A549 (cell line): ENCODE measurements around the gene RTEL1. TPM values are rescaled to one million over a fixed set of nuclear protein-coding genes. Genes with fewer than 3 reads are reported as not detected.

ENCODE experiments used
- ATAC-seq, 2 experiments: fragments of 200-7000 bp in 1 of 2; fragments of >200 bp in 1 of 2; cut with Nextera tagmentation in 1 of 2; cut with Tn5 transposase in 1 of 2; 3 replicates each; pipeline versions ENCODE4 v1.8.0 to v1.9.1; 2018 to 2020; ENCODE audit warnings: mild to moderate bottlenecking in 1 of 2, moderate library complexity in 1 of 2
- CTCF ChIA-PET: fragments of 300-600 bp; sonication (Branson Sonifier 250); formaldehyde crosslinking; extraction: SDS; loops from one replicate; lab custom pipeline; 2021; ENCODE audit warnings: antibody characterized with exemption, inconsistent platforms; lab: Yijun Ruan, JAX
- POLR2A ChIA-PET: fragments of 350-600 bp; formaldehyde crosslinking; extraction: SDS; loops from one replicate; lab custom pipeline; 2021; ENCODE audit warnings: antibody characterized with exemption, inconsistent platforms; lab: Yijun Ruan, JAX
- DNase-seq, 2 experiments: peaks; one replicate each; pipeline versions ENCODE4 v3.0.0 to v3.0.0-alpha.2; 2011 to 2016; ENCODE audit warnings: low read depth in 1 of 2, low spot score in 1 of 2
- FAIRE-seq: peaks from 2 replicates; lab custom pipeline; 2011; peaks lifted over from hg19 to GRCh38; lab: Jason Lieb, UNC
- H3K27ac ChIP-seq, 2 experiments: fragments of >200 bp; sonication (Bioruptor Twin); formaldehyde crosslinking; 3 replicates each; pipeline ENCODE4 v1.5.1; 2016 to 2017
- H3K4me1 ChIP-seq: fragments of >200 bp; sonication (Bioruptor Twin); formaldehyde crosslinking; 3 replicates; pipeline ENCODE4 v1.6.1; 2016
- H3K4me2 ChIP-seq: fragments of >200 bp; sonication (Bioruptor Twin); formaldehyde crosslinking; 3 replicates; pipeline ENCODE4 v1.6.1; 2016
- H3K4me3 ChIP-seq: fragments of >200 bp; sonication (Bioruptor Twin); formaldehyde crosslinking; 3 replicates; pipeline ENCODE4 v1.5.1; 2016
- H3K9me3 ChIP-seq: fragments of >200 bp; sonication (Bioruptor Twin); formaldehyde crosslinking; 3 replicates; pipeline ENCODE4 v1.6.1; 2016
- ATOH8 ChIP-seq: fragments of 250-450 bp; sonication (Bioruptor Pico); IDR thresholded peaks from 2 replicates; pipeline ENCODE4 v1.5.0; 2020; ENCODE audit warnings: low read depth, mild to moderate bottlenecking, moderate library complexity
- BCL3 ChIP-seq: fragments of >200 bp; sonication (Bioruptor Twin); formaldehyde crosslinking; IDR thresholded peaks from 3 replicates; pipeline ENCODE4 v1.6.1; 2016
- CBX8 ChIP-seq: fragments of 200-600 bp; sonication (generic); IDR thresholded peaks from 2 replicates; pipeline ENCODE4 v1.6.1; 2016
- CEBPB ChIP-seq, 2 experiments: fragments of >200 bp in 1 of 2; sonication (Bioruptor Twin) in 1 of 2; formaldehyde crosslinking in 1 of 2; IDR thresholded peaks; 2 replicates each; pipeline ENCODE4 v1.6.1; 2012 to 2016
- CHD2 ChIP-seq: fragments of 150-350 bp; IDR thresholded peaks from 2 replicates; pipeline ENCODE4 v1.6.1; 2014; ENCODE audit warnings: low read length; ENCODE audit not compliant: partially characterized antibody
- CHD4 ChIP-seq: fragments of 200-600 bp; sonication (generic); IDR thresholded peaks from 2 replicates; pipeline ENCODE4 v1.6.1; 2016; ENCODE audit warnings: antibody characterized with exemption, mild to moderate bottlenecking, borderline replicate concordance
- CTCF ChIP-seq: fragments of >200 bp; sonication (Bioruptor Twin); formaldehyde crosslinking; IDR thresholded peaks from 3 replicates; pipeline ENCODE4 v1.5.1; 2016
- E2F6 ChIP-seq: IDR thresholded peaks from 2 replicates; pipeline ENCODE4 v1.6.1; 2012; ENCODE audit warnings: low read depth, borderline replicate concordance
- EP300 ChIP-seq, 2 experiments: fragments of >200 bp; sonication (Bioruptor Twin); formaldehyde crosslinking; IDR thresholded peaks; 2 replicates in 1 of 2; 3 replicates in 1 of 2; pipeline ENCODE4 v1.6.1; 2016 to 2017
- FOSL2 ChIP-seq, 2 experiments: fragments of 450-650 bp in 1 of 2; fragments of >200 bp in 1 of 2; sonication (Bioruptor Twin) in 1 of 2; formaldehyde crosslinking; IDR thresholded peaks; 2 replicates each; pipeline versions ENCODE4 v1.5.0 to v1.6.1; 2016 to 2020; ENCODE audit warnings: mild to moderate bottlenecking in 1 of 2, moderate library complexity in 1 of 2
- GATA3 ChIP-seq: IDR thresholded peaks from 2 replicates; pipeline ENCODE4 v1.6.1; 2012; ENCODE audit warnings: borderline replicate concordance
- HDAC2 ChIP-seq: fragments of 200-600 bp; sonication (generic); IDR thresholded peaks from 2 replicates; pipeline ENCODE4 v1.6.1; 2016
- HES2 ChIP-seq: fragments of >200 bp; sonication (Bioruptor Twin); formaldehyde crosslinking; IDR thresholded peaks from 2 replicates; pipeline ENCODE4 v1.6.1; 2016
- HOXA7 ChIP-seq: fragments of 250-450 bp; sonication (Bioruptor Pico); IDR thresholded peaks from 2 replicates; pipeline ENCODE4 v1.5.0; 2020; ENCODE audit warnings: mild to moderate bottlenecking, moderate library complexity
- HOXB5 ChIP-seq: fragments of 250-450 bp; sonication (Bioruptor Pico); IDR thresholded peaks from 2 replicates; pipeline ENCODE4 v1.5.0; 2020; ENCODE audit warnings: mild to moderate bottlenecking, moderate library complexity
- JUN ChIP-seq, 2 experiments: fragments of >200 bp; sonication (Bioruptor Twin); formaldehyde crosslinking; IDR thresholded peaks; 2 replicates in 1 of 2; 3 replicates in 1 of 2; pipeline ENCODE4 v1.6.1; 2016 to 2017
- JUNB ChIP-seq: fragments of >200 bp; sonication (Bioruptor Twin); formaldehyde crosslinking; IDR thresholded peaks from 2 replicates; pipeline ENCODE4 v1.6.1; 2016
- KDM5A ChIP-seq: fragments of 200-600 bp; sonication (generic); IDR thresholded peaks from 2 replicates; pipeline ENCODE4 v1.6.1; 2016; ENCODE audit warnings: antibody characterized with exemption, mild to moderate bottlenecking
- MAFK ChIP-seq: fragments of 450-650 bp; IDR thresholded peaks from 2 replicates; pipeline ENCODE4 v1.6.1; 2014; ENCODE audit not compliant: partially characterized antibody
- MAX ChIP-seq: IDR thresholded peaks from 2 replicates; pipeline ENCODE4 v1.6.1; 2012
- MAZ ChIP-seq: fragments of 150-350 bp; IDR thresholded peaks from 2 replicates; pipeline ENCODE4 v1.6.1; 2014; ENCODE audit warnings: antibody characterized with exemption, low read depth, low read length, borderline replicate concordance
- NFE2L2 ChIP-seq: fragments of 150-350 bp; conservative IDR thresholded peaks from 2 replicates; pipeline ENCODE4 v1.6.1; 2014; ENCODE audit warnings: low read length
- NR3C1 ChIP-seq: fragments of >200 bp; sonication (Bioruptor Twin); formaldehyde crosslinking; IDR thresholded peaks from 3 replicates; pipeline ENCODE4 v1.6.1; 2017
- PBX3 ChIP-seq: IDR thresholded peaks from 2 replicates; pipeline ENCODE4 v1.6.1; 2012
- PHF8 ChIP-seq: fragments of 200-600 bp; sonication (generic); IDR thresholded peaks from 2 replicates; pipeline ENCODE4 v1.6.1; 2016; ENCODE audit warnings: low read depth, mild to moderate bottlenecking, antibody characterized with exemption, moderate library complexity, borderline replicate concordance
- POLR2A ChIP-seq: IDR thresholded peaks from 2 replicates; pipeline ENCODE4 v1.6.1; 2012; ENCODE audit warnings: mild to moderate bottlenecking, low read length
- RAD21 ChIP-seq, 2 experiments: fragments of >200 bp in 1 of 2; sonication (Bioruptor Twin) in 1 of 2; formaldehyde crosslinking in 1 of 2; IDR thresholded peaks in 1 of 2; conservative IDR thresholded peaks in 1 of 2; 2 replicates in 1 of 2; 3 replicates in 1 of 2; pipeline ENCODE4 v1.6.1; 2012 to 2018; ENCODE audit warnings: inconsistent platforms in 1 of 2
- RARB ChIP-seq: fragments of 250-450 bp; sonication (Bioruptor Pico); IDR thresholded peaks from 2 replicates; pipeline ENCODE4 v1.8.0; 2021; ENCODE audit warnings: mild to moderate bottlenecking, moderate library complexity
- SMC3 ChIP-seq: fragments of >200 bp; sonication (Bioruptor Twin); formaldehyde crosslinking; IDR thresholded peaks from 3 replicates; pipeline ENCODE4 v1.6.1; 2018; ENCODE audit warnings: inconsistent platforms
- SREBF2 ChIP-seq: fragments of 450-650 bp; IDR thresholded peaks from 2 replicates; pipeline ENCODE4 v1.6.1; 2014; ENCODE audit warnings: mild to moderate bottlenecking, moderate library complexity
- USF2 ChIP-seq: fragments of 450-650 bp; IDR thresholded peaks from 2 replicates; pipeline ENCODE4 v1.6.1; 2014; ENCODE audit warnings: antibody characterized with exemption
- ZC3H11A ChIP-seq: fragments of 450-650 bp; IDR thresholded peaks from 2 replicates; pipeline ENCODE4 v1.6.1; 2014; ENCODE audit warnings: antibody characterized with exemption, mild to moderate bottlenecking
- ZNF302 ChIP-seq: fragments of 250-450 bp; sonication (Bioruptor Pico); IDR thresholded peaks from 2 replicates; pipeline ENCODE4 v1.9.0; 2021; ENCODE audit warnings: inconsistent platforms, mild to moderate bottlenecking, moderate library complexity
- WGBS: methylation state at CpG from one replicate; pipeline ENCODE4 v1.1.6; 2017; ENCODE audit errors: missing lambda C conversion rate; 5-methylcytosine and 5-hydroxymethylcytosine counted together
- polyA plus RNA-seq, 4 experiments: library from polyadenylated mRNA; depleted of rRNA in 3 of 4; stranded (reverse); fragments of >200 nt; fragmentation: RNase III in 1 of 4; extraction: RNeasy Plus Mini Kit Qiagen cat#74134 plus additional on column Dnase treatment in 1 of 4; gene quantifications; 2 replicates in 3 of 4; 3 replicates in 1 of 4; pipeline ENCODE4 v1.2.3, GENCODE V29; 2011 to 2017

Gene RTEL1
- polyA plus RNA-seq, 2 of the 4 experiments (the other 2 are of a cell fraction) = 11.3 to 12.6 TPM

- ChIA-PET CTCF (interaction anchor here (0.8 to 4.3 kb wide), 6 partner anchors 10 to 187 kb away, joined by 3 to 34 read pairs (median 6); partner anchors contain the start of gene PTK6), POLR2A (interaction anchor here (0.5 to 1.7 kb wide), 9 partner anchors 8 to 183 kb away, joined by 3 to 7 read pairs (median 4); partner anchors contain the start of genes ARFRP1, GMEB2, HELZ2 and PTK6)
- FAIRE-seq = peak; percentile 97
- peak; percentile 87 to 94 for DNase-seq
- Histone ChIP-seq H3K4me2 (peak overlapping the region; percentile 70), H3K4me3 (no peak overlapping the region), H3K27ac (peak overlapping the region; percentile 93 to 94), H3K9me3 (no peaks in the 10 kb centered on the region), H3K4me1 (peaks cover 40% of the 10 kb centered on the region)
- WGBS = 28% methylated on average over 13 of the region's 22 CpGs
- ATAC-seq = peak; percentile 79 to 93
- peak; percentile 53; the same call in 1 of the 2 replicates for TF ChIP-seq GATA3
- no peak; a peak in 2 of 5 replicates for TF ChIP-seq RAD21 (conservative IDR thresholded peaks at IDR 0.05 in 1 of 2, IDR thresholded peaks at IDR 0.05 in 1 of 2)
- TF ChIP-seq EP300 (IDR thresholded peaks at IDR 0.05) = peak in 1 of 2 experiments; percentile 48; a peak in 1 of 5 replicates
- TF ChIP-seq HOXA7 (CRISPR knock-in tag) = no peak
- TF ChIP-seq KDM5A = no peak
- TF ChIP-seq JUNB = peak; percentile 72
- TF ChIP-seq CBX8 = no peak
- no peak for TF ChIP-seq SREBF2
- TF ChIP-seq FOSL2 (IDR thresholded peaks at IDR 0.05) = peak; percentile 82
- TF ChIP-seq FOSL2 (CRISPR knock-in tag; IDR thresholded peaks at IDR 0.05) = peak; percentile 93
- peak; percentile 49 for TF ChIP-seq POLR2A
- TF ChIP-seq MAFK = peak; percentile 90
- no peak for TF ChIP-seq HOXB5 (CRISPR knock-in tag)
- 0 out of 2 replicates have a peak, but pooled peaks have one; percentile 21 for TF ChIP-seq ZNF302
- no peak for TF ChIP-seq HES2
- no peak for TF ChIP-seq E2F6
- TF ChIP-seq MAX = peak; percentile 84
- no peak for TF ChIP-seq NR3C1
- TF ChIP-seq CEBPB (IDR thresholded peaks at IDR 0.05) = peak in 1 of 2 experiments; percentile 22; a peak in 1 of 4 replicates
- TF ChIP-seq CHD2 = no peak
- no peak for TF ChIP-seq CTCF
- no peak for TF ChIP-seq RARB (CRISPR knock-in tag)
- no peak for TF ChIP-seq HDAC2
- TF ChIP-seq MAZ = no peak
- no peak for TF ChIP-seq USF2
- peak; percentile 75; the same call in 2 of the 3 replicates for TF ChIP-seq BCL3
- no peak for TF ChIP-seq ATOH8
- peak; percentile 68 for TF ChIP-seq NFE2L2
- peak; percentile 67 to 75 for TF ChIP-seq JUN (IDR thresholded peaks at IDR 0.05)
- TF ChIP-seq PBX3 = peak; percentile 78
- no peak for TF ChIP-seq PHF8
- no peak for TF ChIP-seq CHD4
- TF ChIP-seq SMC3 = peak; percentile 24; the same call in 1 of the 3 replicates
- no peak for TF ChIP-seq ZC3H11A
Measured at GRCh38 chr20:63682384-63683139, 24.4 kb downstream of the RTEL1 start.
